Small intestine (tissue), 7 donors: Measurements from ENCODE around the gene MBD6. TPM values are rescaled to one million over a fixed set of nuclear protein-coding genes. Genes with fewer than 3 reads are reported as not detected.

Experiments
- DNase-seq, 2 donors: peaks; one replicate each; pipeline versions ENCODE4 v3.0.0 to v3.0.0-alpha.2; 2013
- FAIRE-seq: peaks from 2 replicates; lab custom pipeline; 2012; peaks lifted over from hg19 to GRCh38; lab: Jason Lieb, UNC
- H3K27ac ChIP-seq, 3 donors: one replicate each; pipeline ENCODE4 v1.5.1; 2013; ENCODE audit warnings: low read length in 2 of 3, mild to moderate bottlenecking in 2 of 3, control low read depth in 1 of 3, inconsistent platforms in 1 of 3, low read depth in 1 of 3, moderate library complexity in 1 of 3
- H3K27me3 ChIP-seq, 3 donors: one replicate each; pipeline ENCODE4 v1.6.1; 2013; ENCODE audit warnings: low read length in 3 of 3, inconsistent platforms in 1 of 3; ENCODE audit not compliant: control insufficient read depth in 3 of 3, insufficient read depth in 3 of 3
- H3K36me3 ChIP-seq, 3 donors: one replicate each; pipeline ENCODE4 v1.6.1; 2013; ENCODE audit warnings: low read length in 3 of 3, inconsistent platforms in 1 of 3, low read depth in 1 of 3, mild to moderate bottlenecking in 1 of 3, moderate library complexity in 1 of 3; ENCODE audit not compliant: control insufficient read depth in 3 of 3, insufficient read depth in 2 of 3
- H3K4me1 ChIP-seq, 3 donors: one replicate each; pipeline ENCODE4 v1.6.1; 2013; ENCODE audit warnings: low read length in 2 of 3, inconsistent platforms in 1 of 3, low read depth in 1 of 3, mild to moderate bottlenecking in 1 of 3, moderate library complexity in 1 of 3; ENCODE audit not compliant: control insufficient read depth in 3 of 3, insufficient read depth in 2 of 3
- H3K4me3 ChIP-seq, 3 donors: one replicate each; pipeline ENCODE4 v1.5.1; 2013; ENCODE audit warnings: low read length in 3 of 3, control low read depth in 1 of 3, inconsistent platforms in 1 of 3, low read depth in 1 of 3, mild to moderate bottlenecking in 1 of 3, moderate library complexity in 1 of 3
- H3K9me3 ChIP-seq, 2 donors: one replicate each; pipeline ENCODE4 v1.6.1; 2013; ENCODE audit warnings: low read depth in 1 of 2, low read length in 1 of 2; ENCODE audit not compliant: control insufficient read depth in 2 of 2, insufficient read depth in 1 of 2
- WGBS, 3 donors: extraction: QIAGEN DNeasy Blood & Tissue Kit; methylation state at CpG; one replicate each; pipeline ENCODE4 v1.1.7; 2013; 5-methylcytosine and 5-hydroxymethylcytosine counted together
- polyA plus RNA-seq, 4 donors: library from polyadenylated mRNA; stranded (reverse) in 3 of 4; unstranded in 1 of 4; fragments of 200-250 nt in 3 of 4; fragments of 120-200 nt in 1 of 4; gene quantifications; one replicate each; pipeline versions ENCODE4 v1.2.1 to v1.2.3, GENCODE V29; 2013
- donor health status: healthy with polysubstance abuse.
- donor health status: control.
- donor health status: control.
- donor health status: Bipolar disorder and iron deficiency.
- donor health status: healthy.

MBD6 gene
- polyA plus RNA-seq, 4 donors = 20.5 to 72.0 (median 36.5) TPM

DNA sequence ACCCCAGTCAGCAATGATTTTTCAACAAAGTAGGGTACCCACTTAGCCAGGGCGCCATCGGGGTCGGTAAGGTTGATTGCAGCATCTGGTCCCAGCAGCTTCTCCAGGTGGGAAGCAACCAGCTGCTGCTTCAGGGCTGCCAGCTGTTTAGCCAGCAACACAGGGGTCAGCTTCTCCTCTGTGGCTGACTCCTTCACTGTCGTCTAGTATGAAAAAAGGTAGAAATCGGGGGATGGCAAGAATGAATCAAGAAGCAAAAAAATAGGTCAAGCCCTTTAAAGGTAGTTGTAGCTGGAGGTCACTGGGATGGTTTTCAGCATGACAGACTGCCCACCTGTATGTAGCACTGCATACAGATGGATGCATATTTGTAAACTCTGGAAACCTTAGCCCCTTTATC is 11.6 kb downstream of the MBD6 start:
- Histone ChIP-seq H3K4me1 (no peaks in the 10 kb centered on the region), H3K27me3 (no peaks in the 10 kb centered on the region), H3K27ac (no peak overlapping the region), H3K9me3 (no peaks in the 10 kb centered on the region), H3K36me3 (peaks cover 26 to 74% (median 37%) of the 10 kb centered on the region in 3 donors), H3K4me3 (no peak overlapping the region)
- FAIRE-seq (no peak), DNase-seq (no peak)
- 91 to 98% (median 94%) methylated on average over 5 of the region's 5 CpGs for WGBS, 3 donors

DNA sequence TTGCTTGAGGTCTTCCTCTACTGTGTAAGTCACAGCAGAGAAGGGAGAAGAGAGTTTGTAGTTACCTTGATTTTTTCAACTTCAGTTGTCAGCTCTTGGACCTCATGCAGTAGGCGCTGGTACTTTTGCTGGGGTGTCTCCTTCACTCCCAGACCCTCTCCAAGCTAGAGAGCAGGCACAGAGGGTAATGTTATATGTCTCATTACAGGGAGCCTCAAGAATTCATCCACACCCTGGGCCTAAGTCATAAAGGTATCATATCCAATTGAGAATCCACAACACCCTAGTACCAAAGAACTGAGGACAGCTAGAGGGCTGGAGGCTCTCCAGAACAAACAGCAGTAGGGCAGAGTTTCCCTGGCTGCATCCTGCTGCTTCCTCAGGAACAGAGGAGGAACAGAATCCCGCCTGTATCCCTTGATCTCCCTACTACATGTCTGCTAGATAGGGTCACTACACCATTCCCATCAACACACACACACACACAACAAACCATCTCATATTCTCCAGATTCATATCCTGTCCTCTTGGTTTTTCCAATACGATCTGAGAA is 12.4 kb downstream of the MBD6 start:
- no peak for FAIRE-seq
- no peaks in the 10 kb centered on the region for H3K9me3 ChIP-seq
- H3K27ac ChIP-seq = no peak overlapping the region
- H3K36me3 ChIP-seq = peaks cover 21 to 72% (median 34%) of the 10 kb centered on the region in 3 donors
- WGBS, 3 donors = 91 to 98% (median 96%) methylated on average over 3 of the region's 3 CpGs
- no peak for DNase-seq
- H3K27me3 ChIP-seq = no peaks in the 10 kb centered on the region
- H3K4me1 ChIP-seq = no peaks in the 10 kb centered on the region
- H3K4me3 ChIP-seq = no peak overlapping the region

DNA sequence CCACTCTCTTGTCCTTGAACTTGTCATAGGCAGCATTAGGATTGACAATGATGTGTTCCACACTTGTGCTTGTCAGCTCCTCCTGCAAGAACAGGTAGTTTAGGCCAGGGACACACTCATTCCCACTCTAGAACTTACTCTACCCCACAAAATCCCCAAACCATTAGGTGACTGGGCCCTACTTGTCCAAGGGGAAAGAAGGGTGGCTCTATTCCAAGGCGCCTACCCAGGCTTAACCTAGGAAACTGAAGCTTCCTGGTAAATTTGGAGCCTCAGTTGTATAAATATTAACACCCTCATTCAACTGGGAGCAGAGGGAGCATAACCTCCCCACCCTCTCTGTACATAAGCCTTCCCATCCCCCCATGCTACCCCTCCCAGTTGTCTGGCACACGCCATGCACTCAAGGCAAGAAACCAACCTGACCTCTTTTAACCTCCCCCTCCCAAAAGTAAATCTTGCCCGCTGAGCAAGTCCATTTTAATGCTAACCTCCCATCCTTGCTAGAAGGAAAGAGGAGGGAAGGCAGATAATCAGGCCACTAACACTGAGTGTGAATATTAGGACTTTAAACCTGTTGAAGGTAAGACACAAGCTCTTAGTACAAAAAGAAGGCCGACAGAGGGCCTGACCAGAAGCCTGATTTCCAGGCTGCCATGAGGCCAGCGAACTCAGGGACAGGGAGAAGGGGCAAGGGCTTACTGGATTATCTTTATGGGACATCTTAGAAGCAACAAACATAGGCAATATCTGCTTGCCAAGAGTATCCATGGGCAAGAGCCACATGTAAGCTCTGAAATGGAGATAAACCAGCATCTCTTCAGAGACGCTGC is 13.4 kb downstream of the MBD6 start:
- DNase-seq (peak in 1 of 2 donors; percentile 31), FAIRE-seq (no peak)
- Histone ChIP-seq H3K27ac (no peak overlapping the region), H3K9me3 (no peaks in the 10 kb centered on the region), H3K27me3 (no peaks in the 10 kb centered on the region), H3K4me1 (no peaks in the 10 kb centered on the region), H3K4me3 (no peak overlapping the region), H3K36me3 (peaks cover 17 to 66% (median 31%) of the 10 kb centered on the region in 3 donors)
- WGBS, 3 donors = 78 to 82% (median 82%) methylated on average over 6 of the region's 6 CpGs

DNA sequence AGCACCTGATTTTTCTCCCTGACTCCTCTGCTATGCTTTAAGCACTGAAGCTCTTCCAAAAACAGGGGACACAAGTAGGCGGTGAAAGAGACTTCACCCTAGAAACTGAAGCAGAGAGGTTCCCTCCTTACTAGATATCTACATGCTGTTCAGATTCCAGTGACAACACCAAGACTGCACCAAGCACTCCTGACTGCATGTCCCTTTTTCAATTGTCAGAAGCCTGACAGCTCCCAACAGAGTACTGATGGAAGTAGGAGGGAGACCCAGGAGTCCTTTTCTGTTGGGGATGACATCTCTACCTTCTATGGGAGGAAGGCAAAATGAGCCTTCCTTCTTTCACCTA is 13.9 kb downstream of the MBD6 start:
- WGBS, 3 donors = 93 to 100% (median 97%) methylated on average over 1 of the region's 1 CpG
- FAIRE-seq (no peak), DNase-seq (no peak)
- Histone ChIP-seq H3K4me3 (no peak overlapping the region), H3K9me3 (no peaks in the 10 kb centered on the region), H3K27me3 (no peaks in the 10 kb centered on the region), H3K36me3 (peaks cover 14 to 62% (median 29%) of the 10 kb centered on the region in 3 donors), H3K4me1 (no peaks in the 10 kb centered on the region), H3K27ac (no peak overlapping the region)

DNA sequence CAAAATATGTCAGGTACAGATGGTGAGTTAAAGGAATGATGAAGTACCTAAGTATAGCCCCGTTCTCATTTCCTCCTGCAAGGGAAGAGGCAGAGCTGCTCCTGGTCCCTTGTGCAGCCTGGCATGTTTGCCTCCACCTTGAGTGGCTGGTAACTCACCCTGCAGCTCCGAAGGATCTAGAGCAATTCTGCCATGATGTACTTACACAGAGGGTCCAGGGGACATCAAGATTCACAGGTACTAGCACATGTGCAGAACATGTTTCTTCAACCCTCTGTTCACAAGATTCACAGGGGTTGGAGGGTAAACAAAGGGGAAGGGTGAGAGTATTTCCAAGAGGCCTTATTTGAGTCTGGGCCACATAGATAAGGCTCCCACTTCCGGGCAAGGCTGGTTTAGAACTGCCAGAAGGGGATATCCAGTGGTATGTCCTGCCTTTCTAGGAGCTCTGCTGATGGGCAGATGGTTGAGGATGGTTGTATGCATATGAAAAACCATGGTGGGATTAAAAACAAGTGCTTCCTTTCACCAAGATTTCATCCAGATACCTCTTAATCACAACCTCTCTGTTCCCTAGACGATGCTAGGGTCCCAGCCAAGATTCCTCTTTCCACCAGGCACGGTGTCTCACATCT is 16.6 kb downstream of the MBD6 start:
- FAIRE-seq = no peak
- Histone ChIP-seq H3K27me3 (no peaks in the 10 kb centered on the region), H3K36me3 (peaks cover 4 to 49% (median 12%) of the 10 kb centered on the region in 3 donors), H3K27ac (no peak overlapping the region), H3K4me1 (no peaks in the 10 kb centered on the region), H3K4me3 (no peak overlapping the region), H3K9me3 (no peaks in the 10 kb centered on the region)
- DNase-seq = no peak
- WGBS, 3 donors = 87 to 94% (median 88%) methylated on average over 5 of the region's 5 CpGs

DNA sequence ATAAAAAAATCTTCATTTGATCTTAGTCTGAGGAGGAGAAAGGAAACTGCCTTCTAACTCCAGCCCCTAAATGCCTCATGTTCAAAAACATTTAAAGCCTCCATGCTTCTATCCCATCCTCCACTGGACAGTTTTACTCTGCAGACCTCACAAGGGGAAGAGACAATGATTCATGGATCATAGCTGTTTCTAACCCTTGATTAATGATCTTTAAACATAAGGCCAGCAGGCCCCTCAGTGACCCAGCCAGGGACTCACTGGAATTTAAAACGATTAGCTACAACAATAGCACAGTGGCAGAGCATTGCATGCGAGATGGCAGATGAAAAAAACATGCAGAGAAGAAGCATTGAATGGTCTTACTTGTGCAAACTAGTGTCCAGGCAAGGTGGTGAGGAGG is 18.4 kb downstream of the MBD6 start:
- peaks cover 2 to 31% (median 4%) of the 10 kb centered on the region in 3 donors for H3K36me3 ChIP-seq
- WGBS, 3 donors = 69 to 71% (median 71%) methylated on average over 2 of the region's 2 CpGs
- no peak for FAIRE-seq

DNA sequence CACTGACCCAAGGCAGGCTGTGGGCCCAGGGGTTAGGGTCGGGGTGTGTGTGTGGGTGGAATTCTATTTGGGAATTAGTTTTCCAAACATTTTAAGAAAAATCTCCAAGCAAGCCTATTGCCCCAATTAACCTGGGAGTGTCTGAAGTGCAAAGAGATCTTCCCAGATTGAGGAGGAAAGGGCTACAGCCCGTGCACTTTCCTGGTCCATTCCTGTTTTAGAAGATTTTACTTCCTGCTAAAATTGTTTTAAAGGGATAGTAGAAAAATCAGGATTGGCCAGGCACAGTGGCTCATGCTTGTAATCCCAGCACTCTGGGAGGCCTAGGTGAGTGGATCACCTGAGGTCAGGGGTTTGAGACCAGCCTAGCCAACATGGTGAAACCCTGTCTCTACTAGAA is 19.1 kb downstream of the MBD6 start:
- H3K4me3 ChIP-seq = no peak overlapping the region
- H3K27me3 ChIP-seq = no peaks in the 10 kb centered on the region
- H3K27ac ChIP-seq = no peak overlapping the region
- no peak for DNase-seq
- FAIRE-seq = no peak
- WGBS, 3 donors = 61 to 86% (median 67%) methylated on average over 2 of the region's 2 CpGs
- no peaks in the 10 kb centered on the region for H3K9me3 ChIP-seq
- peaks cover 2 to 11% (median 7%) of the 10 kb centered on the region in 3 donors for H3K4me1 ChIP-seq
- peaks cover 2 to 29% (median 4%) of the 10 kb centered on the region in 3 donors for H3K36me3 ChIP-seq

More for the DNA sequence above, 18.4 kb downstream of the MBD6 start:
- no peak overlapping the region for H3K27ac ChIP-seq
- H3K27me3 ChIP-seq = no peaks in the 10 kb centered on the region
- no peaks in the 10 kb centered on the region for H3K9me3 ChIP-seq
- peaks cover 2 to 6% (median 6%) of the 10 kb centered on the region in 3 donors for H3K4me1 ChIP-seq
- DNase-seq = no peak
- no peak overlapping the region for H3K4me3 ChIP-seq

DNA sequence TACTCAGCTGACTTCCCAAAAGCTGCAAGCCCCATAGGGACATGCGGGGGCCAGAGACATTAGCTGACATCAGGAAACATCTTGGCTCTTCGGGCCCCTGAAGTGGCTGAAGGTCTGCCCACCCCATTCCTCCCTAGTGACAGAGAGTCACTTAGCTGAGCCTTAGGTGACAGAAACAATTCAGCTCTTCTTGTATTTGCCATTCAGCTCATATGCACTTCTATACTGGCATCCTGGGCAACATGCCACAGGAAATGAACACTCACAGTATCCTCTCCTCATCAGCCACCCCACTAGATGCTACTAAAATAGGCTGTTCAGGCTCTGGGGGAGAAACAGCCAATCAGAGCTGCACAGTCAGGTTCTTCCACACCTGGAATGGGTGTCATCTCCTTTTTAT is 21.0 kb downstream of the MBD6 start:
- Histone ChIP-seq H3K36me3 (peaks cover 2 to 23% (median 4%) of the 10 kb centered on the region in 3 donors), H3K27me3 (peaks cover 0 to 5% (median under 1%) of the 10 kb centered on the region in 3 donors), H3K9me3 (no peaks in the 10 kb centered on the region), H3K4me1 (peaks cover 2 to 11% (median 7%) of the 10 kb centered on the region in 3 donors), H3K4me3 (no peak overlapping the region), H3K27ac (no peak overlapping the region)
- FAIRE-seq (no peak), DNase-seq (no peak)
- WGBS, 3 donors = 79 to 91% (median 88%) methylated on average over 2 of the region's 2 CpGs
